GM21360 (cell line): ENCODE measurements around the gene TMCC3.
A peak's percentile ranks its signal among the peaks of the same experiment; 100 is the strongest.

Experiments
- ATAC-seq: cut with Tn5 transposase; IDR thresholded peaks from one replicate; pipeline ENCODE4 v1.9.1; 2021; ENCODE audit warnings: mild to moderate bottlenecking, moderate library complexity; ENCODE audit not compliant: unreplicated experiment

Gene TMCC3

DNA sequence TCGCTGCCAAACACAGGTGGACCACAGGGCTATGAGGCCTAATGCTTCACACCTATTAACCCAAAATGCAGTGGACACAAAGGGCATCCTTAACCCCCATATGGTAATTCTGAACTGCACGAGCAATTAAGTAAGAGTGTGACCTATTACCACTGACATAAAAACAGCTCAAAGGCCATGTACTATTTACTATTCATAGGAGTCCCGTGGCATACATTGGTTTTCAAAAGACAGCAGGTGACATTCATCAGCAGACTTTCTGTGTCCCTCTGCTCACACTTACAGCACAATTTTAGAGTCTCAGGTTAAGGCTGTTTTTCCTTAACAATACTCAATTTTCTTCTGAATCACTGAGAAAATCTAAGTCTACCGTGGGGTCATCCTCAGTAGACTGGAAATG lies 23.1 kb upstream of the TMCC3 start:
- ATAC-seq = no peak

DNA sequence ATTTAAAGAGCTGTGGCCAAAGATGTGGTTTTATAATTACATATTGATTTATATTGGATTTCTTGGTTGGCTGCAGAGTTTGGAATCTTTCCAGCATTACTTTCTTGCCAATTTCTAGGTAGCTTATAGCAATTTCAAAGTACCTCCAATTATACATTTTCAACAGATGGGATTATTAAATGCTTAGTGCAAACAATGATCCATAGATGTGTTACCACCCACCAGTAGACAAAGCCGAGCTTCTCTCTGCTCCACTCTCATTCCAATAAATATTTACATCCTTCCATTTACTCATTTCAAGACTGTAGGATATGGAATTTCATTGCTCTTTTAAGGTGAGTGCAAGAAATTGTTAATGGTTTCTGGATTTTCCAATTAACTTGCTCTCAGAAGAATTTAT lies 21.6 kb upstream of the TMCC3 start:
- ATAC-seq = no peak

DNA sequence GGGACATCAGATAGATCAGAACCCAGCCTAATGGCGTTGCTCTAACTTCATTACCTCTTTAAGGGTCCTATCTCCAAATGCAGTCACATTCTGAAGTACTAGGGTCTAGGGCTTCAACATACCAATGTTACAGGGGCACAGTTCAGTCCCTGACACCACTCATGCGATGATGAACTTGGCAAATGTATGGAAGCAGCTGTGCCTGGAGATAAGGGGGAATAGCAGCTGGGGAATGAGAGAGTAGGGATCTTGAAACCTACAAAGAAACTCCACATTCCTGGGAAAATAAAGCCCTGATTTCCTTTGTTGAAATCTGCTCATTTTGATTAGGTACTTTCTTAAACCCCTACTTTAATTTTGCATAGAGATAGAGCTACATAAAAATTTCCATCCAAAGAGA lies 20.5 kb upstream of the TMCC3 start:
- no peak for ATAC-seq

- ATAC-seq = no peak
Observed at GRCh38 chr12:94670075-94670474, 19.7 kb upstream of the TMCC3 start.

- no peak for ATAC-seq
Observed at GRCh38 chr12:94667031-94667540, 16.7 kb upstream of the TMCC3 start.

- ATAC-seq = no peak
Observed at GRCh38 chr12:94666158-94666557, 15.8 kb upstream of the TMCC3 start.

GRCh38 chr12:94663702-94664101 lies 13.3 kb upstream of the TMCC3 start:
- ATAC-seq = no peak

DNA sequence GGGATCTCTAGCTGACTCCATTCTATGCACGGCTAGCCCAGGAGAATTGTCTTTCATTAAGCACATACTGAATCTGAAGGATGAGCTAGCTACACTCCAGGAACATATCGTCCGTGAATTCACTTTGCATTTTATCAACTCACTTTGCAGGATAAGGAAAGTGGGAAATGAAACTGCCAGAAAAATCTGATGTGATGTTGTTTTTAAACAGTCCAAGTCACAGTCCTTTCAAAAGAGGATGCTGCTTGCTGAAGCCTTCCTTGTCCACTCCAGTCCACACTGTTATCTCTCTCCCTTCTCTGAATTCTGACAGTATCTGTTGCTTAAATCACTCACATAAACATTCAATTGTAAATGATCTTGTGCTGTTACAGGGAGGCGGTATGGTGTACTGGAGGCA lies 12.7 kb upstream of the TMCC3 start:
- no peak for ATAC-seq

- no peak for ATAC-seq
Observed at GRCh38 chr12:94660436-94660835, 10.1 kb upstream of the TMCC3 start.

- ATAC-seq = no peak
Observed at GRCh38 chr12:94659346-94659930, 9.1 kb upstream of the TMCC3 start.

GRCh38 chr12:94658931-94659330 lies 8.6 kb upstream of the TMCC3 start:
- no peak for ATAC-seq

- ATAC-seq = no peak
Observed at GRCh38 chr12:94656556-94656955, 6.2 kb upstream of the TMCC3 start.

GRCh38 chr12:94649349-94650142 lies 811 bp downstream of the TMCC3 start:
- ATAC-seq = peak; percentile 54

GRCh38 chr12:94648578-94648977 lies 1.8 kb downstream of the TMCC3 start:
- no peak for ATAC-seq

DNA sequence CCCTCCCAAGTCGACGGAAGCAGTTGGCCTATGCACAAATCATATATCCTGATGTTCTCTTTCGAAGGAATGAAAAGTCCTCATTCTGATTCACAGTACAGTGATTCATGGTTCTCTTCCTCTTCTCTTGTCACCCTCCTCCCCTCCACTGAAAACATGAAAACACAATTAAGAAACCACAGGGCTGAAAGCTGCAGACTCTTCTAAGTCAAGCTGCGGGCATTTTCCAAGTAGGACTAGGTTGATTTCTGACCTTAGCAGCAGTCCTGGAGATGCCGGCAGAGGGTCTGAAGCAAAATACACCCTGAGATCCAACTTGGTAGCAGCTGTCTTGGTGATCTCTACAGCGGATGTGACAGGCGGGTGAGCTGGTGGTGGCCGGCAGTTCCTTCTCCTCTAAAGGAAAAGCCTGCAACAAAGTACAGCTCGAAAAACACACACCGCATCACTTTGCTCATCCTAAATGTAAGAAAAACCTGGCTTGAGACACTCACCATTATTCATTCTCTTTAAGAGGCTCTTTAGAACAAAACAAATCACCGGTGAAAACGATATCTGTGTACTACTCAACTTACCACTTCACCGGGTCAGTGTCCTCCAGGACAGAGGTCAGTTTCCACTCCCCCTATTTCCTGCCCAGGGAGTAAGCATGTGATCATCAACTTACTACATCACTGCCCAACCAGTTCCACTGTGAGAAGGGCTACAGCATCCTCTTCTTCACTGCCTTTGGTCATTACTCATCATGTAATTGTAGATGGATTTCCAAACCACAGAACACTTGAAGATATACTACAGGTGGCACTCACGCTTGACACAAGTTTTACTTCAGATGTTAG lies 6.0 kb downstream of the TMCC3 start:
- peak; percentile 41 for ATAC-seq

- no peak for ATAC-seq
Observed at GRCh38 chr12:94643606-94644005, 6.8 kb downstream of the TMCC3 start.

DNA sequence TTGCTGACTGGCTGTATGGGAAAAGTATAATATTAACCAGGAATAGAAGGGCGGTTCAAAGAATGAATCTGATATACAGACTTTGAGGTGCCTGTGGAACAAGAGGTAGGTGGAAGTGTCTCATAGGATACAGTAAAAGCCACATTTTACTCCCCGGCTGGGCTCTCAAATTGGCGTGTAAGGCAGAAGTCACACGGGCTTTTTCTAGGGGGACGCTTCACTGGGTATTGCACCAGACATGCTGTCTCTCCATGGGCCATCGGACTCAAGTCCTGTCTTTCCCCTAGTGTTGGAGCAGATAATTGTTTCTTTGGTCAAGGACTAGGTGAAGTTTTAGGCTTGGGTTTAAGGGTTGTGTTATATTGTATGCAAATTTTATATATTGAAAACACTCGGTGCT lies 9.1 kb downstream of the TMCC3 start:
- no peak for ATAC-seq

- peak; percentile 79 for ATAC-seq
Observed at GRCh38 chr12:94640134-94640928, 10.0 kb downstream of the TMCC3 start.

- no peak for ATAC-seq
Observed at GRCh38 chr12:94638521-94638920, 11.8 kb downstream of the TMCC3 start.

DNA sequence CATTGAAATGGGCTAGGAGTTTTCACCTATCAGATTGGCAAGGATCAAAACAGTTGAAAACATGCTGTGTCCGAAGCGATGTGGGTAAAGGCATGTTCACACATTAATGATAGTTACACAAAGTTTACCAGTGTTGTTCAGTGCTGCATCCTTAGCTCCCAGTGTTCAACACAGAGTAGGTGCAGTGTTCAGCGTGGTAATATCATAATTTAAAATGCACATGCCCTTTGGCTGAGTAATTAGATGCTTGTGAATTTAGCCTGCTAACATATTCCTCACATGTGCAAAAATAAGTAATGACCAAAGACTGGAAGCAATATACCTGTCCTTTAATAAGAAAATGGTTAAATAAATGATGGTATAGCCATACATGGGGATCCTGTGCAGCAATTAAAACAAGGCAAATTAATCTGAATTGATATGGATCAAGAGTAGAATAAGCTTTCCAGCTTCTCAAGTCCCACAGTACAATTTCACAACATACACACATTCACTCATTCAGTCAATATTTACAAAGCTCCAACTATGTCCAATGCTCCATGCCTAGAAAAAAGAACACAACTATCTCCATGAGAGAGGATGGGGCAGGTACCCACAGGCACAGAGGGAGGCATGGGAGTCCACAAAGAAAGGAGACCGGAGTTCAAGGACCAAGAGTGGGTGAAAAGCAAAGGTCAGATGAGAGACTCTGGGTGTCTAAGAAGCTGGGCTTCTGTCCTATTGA lies 12.8 kb downstream of the TMCC3 start:
- no peak for ATAC-seq
